GM12875 (cell line): Measurements from ENCODE around the gene TLE6.
A peak's percentile ranks its signal among the peaks of the same experiment; 100 is the strongest.

Source experiments
- H3K4me3 ChIP-seq: one replicate; pipeline ENCODE4 v1.5.1; 2011; ENCODE audit warnings: low read depth, low read length, control low read depth
- CTCF ChIP-seq: IDR thresholded peaks from 2 replicates; pipeline ENCODE4 v1.5.1; 2011; ENCODE audit warnings: low read depth, mild to moderate bottlenecking, control low read depth, inconsistent platforms, low read length, moderate library complexity, borderline replicate concordance; ENCODE audit not compliant: insufficient read depth

Gene TLE6

GRCh38 chr19:2974342-2975041, 2.9 kb upstream of the TLE6 start:
- TF ChIP-seq CTCF: no peak
- no peak overlapping the region for H3K4me3 ChIP-seq

- TF ChIP-seq CTCF: no peak
- peak overlapping the region; percentile 57 for H3K4me3 ChIP-seq
These were observed 759 bp upstream of the TLE6 start for GRCh38 chr19:2976609-2977000.

GRCh38 chr19:2977746-2978138, 378 bp downstream of the TLE6 start:
- H3K4me3 ChIP-seq: peak overlapping the region; percentile 35
- no peak for TF ChIP-seq CTCF

GRCh38 chr19:2978166-2978767, 903 bp downstream of the TLE6 start:
- TF ChIP-seq CTCF: no peak
- no peak overlapping the region for H3K4me3 ChIP-seq

- TF ChIP-seq CTCF: no peak
- H3K4me3 ChIP-seq: no peak overlapping the region
These were observed 1.4 kb downstream of the TLE6 start for GRCh38 chr19:2978772-2979171.

- H3K4me3 ChIP-seq: no peak overlapping the region
- no peak for TF ChIP-seq CTCF
These were observed 4.5 kb downstream of the TLE6 start for GRCh38 chr19:2981898-2982297.

GRCh38 chr19:2982561-2982960, 5.2 kb downstream of the TLE6 start:
- TF ChIP-seq CTCF: no peak
- no peak overlapping the region for H3K4me3 ChIP-seq
